WTC11 (cell line): Measurements from ENCODE around the gene ARHGAP40.

Experiments used
- CREM ChIP-seq: sonication (generic); formaldehyde crosslinking; IDR thresholded peaks from 2 replicates; pipeline ENCODE4 v1.8.1; 2022; ENCODE audit warnings: mild to moderate bottlenecking, missing genetic modification reagents, moderate library complexity
- CTCF ChIP-seq: fragments of 200-600 bp; IDR thresholded peaks from 2 replicates; pipeline ENCODE4 v1.8.0; 2022; ENCODE audit warnings: antibody characterized with exemption
- ELF4 ChIP-seq: sonication (generic); formaldehyde crosslinking; IDR thresholded peaks from 2 replicates; pipeline ENCODE4 v1.8.1; 2022; ENCODE audit warnings: low read depth, mild to moderate bottlenecking, moderate library complexity, missing genetic modification reagents
- SMAD3 ChIP-seq: sonication (generic); formaldehyde crosslinking; IDR thresholded peaks from 2 replicates; pipeline ENCODE4 v1.8.0; 2022; ENCODE audit warnings: missing genetic modification reagents, mild to moderate bottlenecking, borderline replicate concordance
- ZNF317 ChIP-seq: sonication (generic); formaldehyde crosslinking; IDR thresholded peaks from 2 replicates; pipeline ENCODE4 v1.8.1; 2023; ENCODE audit warnings: low read depth, mild to moderate bottlenecking, moderate library complexity, missing genetic modification reagents, borderline replicate concordance
- ZNF396 ChIP-seq: fragments of 250-450 bp; sonication (Bioruptor Pico); IDR thresholded peaks from 2 replicates; pipeline ENCODE4 v1.8.0; 2021; ENCODE audit warnings: mild to moderate bottlenecking, moderate library complexity, borderline replicate concordance
- ZNF416 ChIP-seq: fragments of 250-450 bp; sonication (Bioruptor Pico); IDR thresholded peaks from 2 replicates; pipeline ENCODE4 v1.9.0; 2021; ENCODE audit warnings: mild to moderate bottlenecking, inconsistent platforms
- TF ChIP-seq, protein P1 (sequence below): fragments of 250-450 bp; sonication (Bioruptor Pico); IDR thresholded peaks from 2 replicates; pipeline ENCODE4 v2.1.2; 2022; ENCODE audit warnings: mild to moderate bottlenecking, moderate library complexity
- TF ChIP-seq, protein P2 (sequence below): fragments of 250-450 bp; sonication (Bioruptor Pico); IDR thresholded peaks from 2 replicates; pipeline ENCODE4 v1.9.0; 2021; ENCODE audit warnings: mild to moderate bottlenecking
- TF ChIP-seq, protein P3 (sequence below): sonication (generic); formaldehyde crosslinking; IDR thresholded peaks from 2 replicates; pipeline ENCODE4 v1.8.1; 2022; ENCODE audit warnings: mild to moderate bottlenecking, missing genetic modification reagents, moderate library complexity, borderline replicate concordance

DNA sequence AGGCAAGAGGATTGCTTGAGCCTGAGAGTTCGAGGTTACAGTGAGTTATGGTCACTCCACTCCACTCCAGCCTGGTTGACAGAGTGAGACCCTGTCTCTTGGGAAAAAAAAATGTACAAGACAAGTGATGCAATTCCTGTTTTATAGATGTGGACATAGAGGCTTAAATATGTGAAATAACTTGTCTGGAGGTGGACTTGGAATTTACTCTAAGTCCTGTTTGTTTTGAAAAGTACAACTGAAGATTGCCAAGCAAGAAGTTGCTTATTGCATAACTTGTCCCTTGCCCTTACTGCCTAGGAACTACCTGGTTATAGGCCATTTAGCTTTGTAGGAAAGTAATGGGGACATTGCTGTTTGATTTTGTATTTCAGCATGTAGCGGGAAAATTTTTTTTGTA lies 46.6 kb upstream of the ARHGAP40 start:
- TF ChIP-seq, protein P1, sequence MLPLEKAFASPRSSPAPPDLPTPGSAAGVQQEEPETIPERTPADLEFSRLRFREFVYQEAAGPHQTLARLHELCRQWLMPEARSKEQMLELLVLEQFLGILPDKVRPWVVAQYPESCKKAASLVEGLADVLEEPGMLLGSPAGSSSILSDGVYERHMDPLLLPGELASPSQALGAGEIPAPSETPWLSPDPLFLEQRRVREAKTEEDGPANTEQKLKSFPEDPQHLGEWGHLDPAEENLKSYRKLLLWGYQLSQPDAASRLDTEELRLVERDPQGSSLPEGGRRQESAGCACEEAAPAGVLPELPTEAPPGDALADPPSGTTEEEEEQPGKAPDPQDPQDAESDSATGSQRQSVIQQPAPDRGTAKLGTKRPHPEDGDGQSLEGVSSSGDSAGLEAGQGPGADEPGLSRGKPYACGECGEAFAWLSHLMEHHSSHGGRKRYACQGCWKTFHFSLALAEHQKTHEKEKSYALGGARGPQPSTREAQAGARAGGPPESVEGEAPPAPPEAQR (CRISPR knock-in tag): no peak
- TF ChIP-seq ZNF317 (CRISPR knock-in tag) (no peak), CTCF (no peak), ZNF396 (CRISPR knock-in tag) (no peak), CREM (CRISPR knock-in tag) (no peak), ZNF416 (CRISPR knock-in tag) (no peak), SMAD3 (CRISPR knock-in tag) (no peak), ELF4 (CRISPR knock-in tag) (no peak)
- TF ChIP-seq, protein P2, sequence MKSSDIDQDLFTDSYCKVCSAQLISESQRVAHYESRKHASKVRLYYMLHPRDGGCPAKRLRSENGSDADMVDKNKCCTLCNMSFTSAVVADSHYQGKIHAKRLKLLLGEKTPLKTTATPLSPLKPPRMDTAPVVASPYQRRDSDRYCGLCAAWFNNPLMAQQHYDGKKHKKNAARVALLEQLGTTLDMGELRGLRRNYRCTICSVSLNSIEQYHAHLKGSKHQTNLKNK (CRISPR knock-in tag): no peak
- TF ChIP-seq, protein P3, sequence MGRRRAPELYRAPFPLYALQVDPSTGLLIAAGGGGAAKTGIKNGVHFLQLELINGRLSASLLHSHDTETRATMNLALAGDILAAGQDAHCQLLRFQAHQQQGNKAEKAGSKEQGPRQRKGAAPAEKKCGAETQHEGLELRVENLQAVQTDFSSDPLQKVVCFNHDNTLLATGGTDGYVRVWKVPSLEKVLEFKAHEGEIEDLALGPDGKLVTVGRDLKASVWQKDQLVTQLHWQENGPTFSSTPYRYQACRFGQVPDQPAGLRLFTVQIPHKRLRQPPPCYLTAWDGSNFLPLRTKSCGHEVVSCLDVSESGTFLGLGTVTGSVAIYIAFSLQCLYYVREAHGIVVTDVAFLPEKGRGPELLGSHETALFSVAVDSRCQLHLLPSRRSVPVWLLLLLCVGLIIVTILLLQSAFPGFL (CRISPR knock-in tag): no peak
